Measurements from ENCODE around the gene AHNAK2.

GRCh38 chr14:104900639-104901512, 77.3 kb downstream of the AHNAK2 start:
- TF ChIP-seq, protein P1, sequence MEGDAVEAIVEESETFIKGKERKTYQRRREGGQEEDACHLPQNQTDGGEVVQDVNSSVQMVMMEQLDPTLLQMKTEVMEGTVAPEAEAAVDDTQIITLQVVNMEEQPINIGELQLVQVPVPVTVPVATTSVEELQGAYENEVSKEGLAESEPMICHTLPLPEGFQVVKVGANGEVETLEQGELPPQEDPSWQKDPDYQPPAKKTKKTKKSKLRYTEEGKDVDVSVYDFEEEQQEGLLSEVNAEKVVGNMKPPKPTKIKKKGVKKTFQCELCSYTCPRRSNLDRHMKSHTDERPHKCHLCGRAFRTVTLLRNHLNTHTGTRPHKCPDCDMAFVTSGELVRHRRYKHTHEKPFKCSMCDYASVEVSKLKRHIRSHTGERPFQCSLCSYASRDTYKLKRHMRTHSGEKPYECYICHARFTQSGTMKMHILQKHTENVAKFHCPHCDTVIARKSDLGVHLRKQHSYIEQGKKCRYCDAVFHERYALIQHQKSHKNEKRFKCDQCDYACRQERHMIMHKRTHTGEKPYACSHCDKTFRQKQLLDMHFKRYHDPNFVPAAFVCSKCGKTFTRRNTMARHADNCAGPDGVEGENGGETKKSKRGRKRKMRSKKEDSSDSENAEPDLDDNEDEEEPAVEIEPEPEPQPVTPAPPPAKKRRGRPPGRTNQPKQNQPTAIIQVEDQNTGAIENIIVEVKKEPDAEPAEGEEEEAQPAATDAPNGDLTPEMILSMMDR (conservative IDR thresholded peaks at IDR 0.05 in 1 of 2, IDR thresholded peaks at IDR 0.05 in 1 of 2; ENCODE audit: extremely low read depth in 1 of 2, insufficient read depth in 1 of 2, low read depth in 1 of 2, low read length in 2 of 2): no peak
- TF ChIP-seq EZH2 (IDR thresholded peaks at IDR 0.05; ENCODE audit: borderline replicate concordance, low read length): no peak
